Ureter (tissue), 1 donor: ENCODE measurements around the gene PTGDR. TPM values are rescaled to one million over a fixed set of nuclear protein-coding genes. Genes with fewer than 3 reads are reported as not detected.

ENCODE experiments used
- DNase-seq: peaks from one replicate; pipeline ENCODE4 v3.0.0-alpha.2; 2020; ENCODE audit warnings: low spot score
- total RNA-seq: library from RNA; stranded (reverse); gene quantifications from one replicate; pipeline ENCODE4 v1.2.4, GENCODE V29; 2023
- donor health status: DM: yes; HTN: yes; CAD: no.

PTGDR gene, protein sequence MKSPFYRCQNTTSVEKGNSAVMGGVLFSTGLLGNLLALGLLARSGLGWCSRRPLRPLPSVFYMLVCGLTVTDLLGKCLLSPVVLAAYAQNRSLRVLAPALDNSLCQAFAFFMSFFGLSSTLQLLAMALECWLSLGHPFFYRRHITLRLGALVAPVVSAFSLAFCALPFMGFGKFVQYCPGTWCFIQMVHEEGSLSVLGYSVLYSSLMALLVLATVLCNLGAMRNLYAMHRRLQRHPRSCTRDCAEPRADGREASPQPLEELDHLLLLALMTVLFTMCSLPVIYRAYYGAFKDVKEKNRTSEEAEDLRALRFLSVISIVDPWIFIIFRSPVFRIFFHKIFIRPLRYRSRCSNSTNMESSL
- total RNA-seq: 2.7 TPM

GRCh38 chr14:52267501-52268278 is at the start of gene PTGDR:
Gene PTGDR (plus strand): TSS chr14:52267698. CDS start chr14:52267815, 117 bp downstream.
- no peak for DNase-seq

- no peak for DNase-seq
Measured at GRCh38 chr14:52219488-52220084, 47.9 kb upstream of the PTGDR start.

DNA sequence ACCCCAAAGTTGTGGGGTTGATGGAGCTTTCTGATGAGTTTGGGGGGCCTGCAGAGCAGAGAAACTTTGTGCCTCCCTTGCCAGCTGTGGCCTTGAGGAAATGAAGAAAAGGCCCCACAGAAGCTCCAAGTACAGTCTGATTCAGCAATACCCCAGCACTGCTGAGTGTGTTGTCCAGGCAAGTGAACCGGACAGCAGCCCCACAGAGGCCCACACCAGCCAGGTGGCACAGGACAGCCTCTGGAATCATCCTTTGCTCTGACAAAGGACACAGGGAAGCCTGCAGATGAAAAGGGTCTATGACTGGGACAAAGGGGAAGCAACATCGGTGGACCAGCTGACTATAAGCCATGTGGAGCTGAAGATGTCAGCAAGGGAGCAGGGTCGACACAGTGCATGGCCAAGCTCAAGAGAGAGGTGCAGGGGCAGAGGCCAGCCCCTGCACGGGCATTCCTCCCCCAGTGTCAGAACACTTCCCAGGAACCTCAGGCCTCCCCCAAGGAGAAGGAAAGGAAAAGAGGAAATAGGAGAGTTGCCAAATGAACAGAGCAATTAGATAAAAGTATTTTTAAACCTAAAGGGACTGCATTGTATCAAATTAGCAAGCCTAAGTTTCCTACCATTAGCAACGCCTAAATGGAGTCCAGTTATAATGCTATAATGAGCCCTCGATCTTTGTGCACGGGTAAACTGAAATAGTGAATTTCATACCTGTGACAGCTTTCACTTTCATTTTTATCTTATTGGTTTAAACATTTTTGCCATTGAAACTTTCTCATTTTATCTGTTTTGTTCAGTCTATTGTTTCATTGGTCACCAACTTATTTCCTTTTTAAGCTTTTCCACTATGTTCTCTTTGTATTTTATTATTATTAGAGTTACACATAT is 46.3 kb upstream of the PTGDR start:
- no peak for DNase-seq

DNA sequence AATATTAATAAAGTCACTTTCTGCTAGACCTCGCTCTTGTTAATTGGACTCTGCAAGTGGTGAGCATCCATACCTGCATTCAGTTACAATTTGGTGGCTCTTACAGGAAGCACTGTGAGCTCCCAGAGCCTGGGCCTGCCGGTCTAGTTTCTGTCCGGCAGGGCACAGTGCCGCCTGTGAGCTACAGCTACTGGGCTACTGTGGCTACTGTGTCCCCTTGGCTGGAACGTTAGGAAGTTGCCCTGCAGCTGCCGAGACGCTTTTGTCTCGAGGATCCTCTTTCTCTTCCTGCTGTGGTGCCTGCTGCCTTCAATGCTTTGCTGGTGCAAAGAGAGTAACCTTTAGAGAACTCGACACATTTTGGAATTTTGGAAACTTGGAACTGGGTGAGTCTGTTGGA is 44.6 kb upstream of the PTGDR start:
- DNase-seq: no peak

DNA sequence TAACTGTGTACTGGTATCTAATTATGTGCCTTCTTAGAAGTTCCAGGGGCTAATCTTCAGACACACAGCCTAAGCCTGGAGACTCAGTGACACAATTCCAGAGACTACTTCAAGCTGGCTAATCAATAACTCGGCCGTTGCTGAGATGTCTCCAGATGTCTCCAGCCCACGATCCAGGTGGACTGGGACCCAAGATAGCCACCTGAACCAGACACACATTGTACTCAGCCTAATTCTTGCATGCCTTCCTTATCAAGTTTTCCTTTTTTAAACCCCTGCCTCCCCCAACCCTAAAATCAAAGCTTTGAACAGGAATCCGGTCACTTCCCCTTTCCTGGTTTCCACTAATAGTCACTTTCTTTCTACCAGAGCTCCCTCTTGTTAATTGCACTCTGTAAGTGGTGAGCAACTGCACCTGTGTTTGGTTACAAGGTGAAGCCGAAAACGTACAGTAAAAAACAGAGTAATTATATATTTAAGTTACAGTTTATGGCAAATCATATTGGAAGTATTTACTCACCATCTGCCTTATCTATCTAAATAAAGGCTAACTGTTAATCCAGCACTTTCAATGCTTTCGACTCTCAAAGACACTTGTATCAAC is 39.8 kb upstream of the PTGDR start:
- DNase-seq: no peak

DNA sequence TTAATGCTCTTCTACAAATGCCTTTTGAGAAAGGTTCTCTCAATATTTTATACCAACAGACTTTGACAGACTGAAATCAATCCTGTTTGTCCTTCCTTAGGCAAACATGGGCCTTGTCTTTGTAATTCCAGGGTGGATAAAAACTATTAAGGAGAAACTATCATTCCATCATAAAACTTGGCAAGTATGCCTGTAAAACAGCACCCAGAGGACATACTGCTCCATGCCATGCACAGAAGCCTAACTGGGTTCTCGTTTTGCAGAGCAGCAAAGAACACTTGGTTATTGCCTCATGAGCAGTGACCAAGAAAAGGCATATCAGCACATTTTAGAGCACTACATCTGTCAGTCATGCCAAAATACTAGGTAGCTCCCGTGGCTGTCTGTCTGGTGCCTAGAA is 33.8 kb upstream of the PTGDR start:
- no peak for DNase-seq

DNA sequence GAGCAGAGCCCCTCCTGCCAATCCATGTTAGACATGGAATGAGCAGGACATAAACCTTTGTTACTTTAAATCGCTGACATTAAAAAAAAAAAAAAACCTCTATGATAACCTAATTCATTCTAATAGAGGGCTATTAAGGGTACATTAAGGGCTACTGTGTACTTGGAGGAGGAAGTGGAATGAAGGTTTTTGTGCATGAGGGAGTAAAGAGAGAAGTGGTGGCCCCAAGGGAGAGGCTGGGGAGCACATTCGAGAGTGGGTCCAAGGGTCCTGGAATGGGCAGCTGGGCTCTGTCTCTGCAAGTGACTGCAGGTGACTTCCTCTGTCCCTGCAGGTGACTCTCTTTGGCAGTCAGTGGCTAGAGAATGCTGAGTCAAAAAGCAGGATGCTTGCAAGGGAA is 32.1 kb upstream of the PTGDR start:
- DNase-seq: no peak

DNA sequence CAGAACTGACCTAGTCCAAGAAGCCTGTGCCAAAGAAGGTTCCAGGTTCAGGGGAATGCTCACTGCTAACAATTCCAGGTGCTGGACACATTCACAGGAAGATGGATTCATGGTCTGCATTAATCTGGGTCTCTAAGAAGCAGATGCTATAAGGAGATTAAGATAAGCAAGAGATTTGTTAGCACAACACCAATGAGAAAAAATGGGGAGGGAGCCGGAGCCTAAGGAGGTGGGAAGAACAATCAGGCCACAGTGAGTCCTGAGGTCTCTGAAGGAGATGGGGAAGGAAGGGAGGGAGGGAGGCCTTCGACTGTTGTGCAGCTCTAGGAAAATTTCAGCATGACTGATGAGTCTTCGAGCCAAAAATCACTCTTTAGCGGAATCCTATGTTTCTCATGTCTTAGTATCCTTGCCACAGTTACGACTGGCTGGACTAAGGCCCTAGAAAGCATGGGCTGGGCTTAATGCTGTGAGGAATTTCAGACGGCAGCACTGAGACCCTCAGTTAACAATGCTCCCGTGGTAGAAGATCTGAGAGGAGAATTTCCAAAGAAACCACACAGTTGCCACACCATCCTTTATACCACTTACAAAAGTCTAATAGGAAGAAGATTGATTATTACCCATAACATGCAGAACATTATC is 31.5 kb upstream of the PTGDR start:
- DNase-seq: no peak

DNA sequence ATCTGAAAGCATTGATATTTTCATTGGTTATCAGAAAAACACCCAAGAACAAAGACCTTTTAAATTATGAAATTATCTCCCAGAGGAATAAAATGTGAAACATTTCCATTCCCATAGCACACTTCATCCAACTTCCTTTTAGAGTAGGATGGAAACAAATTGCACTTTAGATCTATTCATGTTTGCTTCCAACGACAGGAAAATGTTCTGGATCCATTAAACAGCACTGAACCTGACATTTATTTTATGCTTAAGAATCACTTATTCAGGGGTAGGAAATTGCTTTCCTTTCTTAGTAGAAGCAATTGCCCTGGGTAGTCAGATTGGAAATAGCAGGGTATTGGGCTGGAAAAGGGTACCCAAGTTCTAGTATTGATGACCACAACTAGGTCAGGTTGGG is 28.8 kb upstream of the PTGDR start:
- no peak for DNase-seq

- no peak for DNase-seq
Measured at GRCh38 chr14:52240623-52241022, 26.9 kb upstream of the PTGDR start.

DNA sequence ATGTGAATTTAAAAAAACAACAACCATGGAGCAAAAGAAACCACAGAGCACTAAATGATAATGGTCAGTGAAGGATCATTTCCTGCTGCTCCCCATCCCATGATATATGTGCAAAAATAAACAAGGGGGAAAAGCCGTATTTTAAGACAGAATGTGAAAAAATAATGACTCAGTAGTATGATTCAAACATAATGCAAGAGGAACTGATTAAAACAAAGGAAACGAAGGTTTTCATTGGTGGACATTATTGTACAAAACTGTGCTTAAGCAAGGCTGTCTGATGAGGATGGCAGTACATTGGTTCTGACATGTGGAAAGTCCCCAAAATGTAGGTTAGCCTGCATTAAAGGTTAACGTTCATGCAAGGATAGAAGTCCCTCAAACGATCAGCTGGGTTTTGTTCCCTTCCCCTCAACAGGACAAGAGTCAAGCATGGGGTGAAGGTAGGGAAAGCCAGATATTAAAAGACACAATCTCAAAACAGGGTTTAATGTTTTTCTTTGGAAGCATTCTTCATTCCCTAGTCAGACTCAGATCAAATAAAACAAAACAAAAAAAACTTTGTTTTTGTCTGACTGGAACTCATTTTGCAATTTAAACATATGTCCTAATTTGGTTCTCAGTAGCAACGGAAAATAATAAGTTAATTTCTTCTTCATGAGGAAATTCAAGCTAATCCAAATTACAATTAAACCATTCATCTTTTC is 26.3 kb upstream of the PTGDR start:
- DNase-seq: no peak

DNA sequence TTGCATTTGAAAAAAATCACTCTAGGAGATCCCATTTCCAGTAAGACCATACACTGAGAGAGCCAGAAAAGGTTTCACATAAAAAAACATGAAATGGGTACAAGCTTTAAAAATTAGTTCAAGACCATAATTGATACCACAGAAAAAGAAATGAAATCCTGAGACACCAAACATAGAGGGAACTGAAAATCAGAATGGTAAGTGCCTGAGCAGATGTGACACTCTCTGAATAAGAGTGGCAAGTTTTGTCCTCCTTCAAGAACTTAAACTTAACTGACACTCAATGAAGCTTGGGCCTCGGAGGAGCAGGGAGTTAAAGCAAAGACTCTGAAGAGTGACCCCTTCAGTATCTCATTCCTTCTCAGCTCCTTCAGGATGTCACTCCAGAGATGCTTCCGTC is 23.2 kb upstream of the PTGDR start:
- no peak for DNase-seq

DNA sequence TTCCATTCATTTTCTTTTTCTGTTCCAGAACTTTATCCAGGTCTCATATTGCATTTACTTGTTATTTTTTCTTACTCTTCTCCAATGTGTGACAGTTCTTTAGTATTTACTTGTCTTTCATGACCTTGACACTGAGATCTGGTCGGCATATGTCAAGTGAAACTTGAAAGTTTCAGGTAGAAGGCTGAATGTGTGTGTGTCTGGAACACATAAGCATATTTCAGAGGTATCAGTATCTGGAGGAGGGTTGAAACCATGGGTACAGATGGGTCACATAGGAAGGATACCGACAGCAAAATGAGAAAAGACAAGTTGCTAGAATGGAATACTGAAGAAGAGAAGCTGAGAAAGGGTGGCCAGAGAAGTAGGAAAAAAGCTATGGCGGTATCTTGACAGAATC is 22.5 kb upstream of the PTGDR start:
- DNase-seq: no peak

DNA sequence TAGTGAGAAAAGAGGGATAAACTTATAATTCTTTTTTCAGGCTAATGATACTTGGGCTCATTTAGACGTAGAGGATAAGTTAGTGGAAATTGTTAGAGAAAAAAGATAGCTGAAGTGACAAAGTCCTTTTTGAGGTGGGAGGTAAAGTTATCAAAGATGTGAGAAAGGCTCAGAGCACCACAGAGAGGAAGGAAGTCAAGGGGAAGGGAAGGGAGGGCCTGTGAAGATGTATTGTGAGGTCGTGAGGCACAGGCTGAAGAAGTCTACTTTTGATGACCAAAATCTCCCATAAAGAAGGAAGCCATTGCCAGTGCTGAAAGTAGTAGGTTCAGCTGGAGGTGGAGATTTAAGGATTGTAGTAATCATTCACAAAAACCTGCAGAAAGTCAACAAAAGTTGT is 19.4 kb upstream of the PTGDR start:
- DNase-seq: no peak

DNA sequence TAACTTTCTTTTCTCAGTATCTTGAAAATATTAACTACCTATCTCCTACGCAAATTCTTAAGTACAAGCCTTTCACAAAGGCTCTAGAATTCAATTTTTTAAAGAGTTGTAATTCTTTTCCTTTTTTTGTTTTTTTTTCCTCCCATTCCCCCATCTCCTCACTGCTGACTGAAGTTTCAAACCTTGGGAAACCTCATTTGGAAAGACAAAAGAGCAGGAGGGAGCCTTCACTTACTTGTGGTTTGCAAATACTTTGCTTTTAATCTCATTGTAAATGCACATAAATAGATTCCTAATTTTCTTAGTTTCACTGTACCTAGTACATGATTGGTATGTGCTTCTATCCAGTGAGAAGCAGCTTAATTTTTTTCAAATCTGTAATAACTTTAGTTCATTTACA is 15.8 kb upstream of the PTGDR start:
- no peak for DNase-seq

GRCh38 chr14:52253503-52253902 is 14.0 kb upstream of the PTGDR start:
- DNase-seq: no peak

DNA sequence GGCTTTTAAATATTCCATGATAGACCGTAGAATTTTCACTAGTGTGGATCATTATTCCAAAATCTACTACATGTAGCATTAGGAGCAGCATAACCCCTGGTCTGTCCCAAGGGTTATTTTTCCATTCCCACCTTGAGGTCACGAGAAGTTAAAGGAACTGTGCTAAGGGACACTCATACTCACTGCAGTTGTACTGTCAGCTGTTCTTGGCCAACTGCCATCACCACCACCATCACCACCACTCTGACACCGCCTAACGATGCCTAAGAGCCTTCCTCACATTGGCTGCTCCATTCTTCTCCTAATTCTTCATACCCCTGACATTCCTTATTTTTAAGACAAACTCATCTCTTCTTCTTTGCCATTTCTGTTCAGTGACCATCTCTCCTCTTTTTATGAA is 13.4 kb upstream of the PTGDR start:
- DNase-seq: no peak

DNA sequence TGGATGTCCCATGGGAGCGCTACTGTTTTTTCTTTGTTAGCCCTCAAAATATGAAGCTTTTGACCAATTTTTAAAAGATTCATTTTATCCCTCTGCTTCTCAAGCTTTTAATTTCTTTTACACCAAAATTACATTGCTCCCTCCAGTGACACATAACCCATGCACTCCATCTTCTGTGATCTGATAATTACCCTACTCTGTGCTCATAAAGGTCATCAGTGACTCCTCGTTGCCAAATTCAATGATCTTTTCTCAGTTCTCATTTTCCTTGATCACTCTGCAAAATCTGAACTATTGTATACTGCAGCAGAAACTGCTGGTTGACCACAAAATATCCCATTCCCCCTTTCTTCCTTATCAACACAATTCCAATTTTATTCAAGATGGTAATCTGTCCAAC is 8.7 kb upstream of the PTGDR start:
- no peak for DNase-seq

DNA sequence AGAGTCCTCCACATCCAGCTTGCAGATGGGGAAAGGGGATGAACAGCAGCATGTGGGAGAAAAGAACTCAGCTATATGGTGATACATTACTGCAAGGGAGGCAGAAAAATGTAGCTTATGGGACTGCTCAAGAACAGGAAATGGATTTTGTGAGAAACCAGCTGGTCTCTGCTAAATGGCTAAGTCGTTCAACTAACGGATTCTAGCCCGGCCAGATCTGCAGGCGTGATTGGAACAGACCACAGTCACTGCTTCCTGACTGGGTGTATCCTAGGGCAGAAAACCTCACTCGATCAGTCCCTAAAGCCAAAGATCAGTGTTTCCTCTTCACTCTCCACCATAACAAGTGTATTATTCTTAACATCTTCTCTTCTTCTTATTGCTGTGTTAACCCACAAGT is 8.1 kb upstream of the PTGDR start:
- DNase-seq: no peak

GRCh38 chr14:52262600-52262999 is 4.9 kb upstream of the PTGDR start:
- DNase-seq: no peak
